ENCODE data around the gene KIF26B.

GRCh38 chr1:245742896-245743295, 588.1 kb downstream of the KIF26B start:
- TF ChIP-seq, protein P1, sequence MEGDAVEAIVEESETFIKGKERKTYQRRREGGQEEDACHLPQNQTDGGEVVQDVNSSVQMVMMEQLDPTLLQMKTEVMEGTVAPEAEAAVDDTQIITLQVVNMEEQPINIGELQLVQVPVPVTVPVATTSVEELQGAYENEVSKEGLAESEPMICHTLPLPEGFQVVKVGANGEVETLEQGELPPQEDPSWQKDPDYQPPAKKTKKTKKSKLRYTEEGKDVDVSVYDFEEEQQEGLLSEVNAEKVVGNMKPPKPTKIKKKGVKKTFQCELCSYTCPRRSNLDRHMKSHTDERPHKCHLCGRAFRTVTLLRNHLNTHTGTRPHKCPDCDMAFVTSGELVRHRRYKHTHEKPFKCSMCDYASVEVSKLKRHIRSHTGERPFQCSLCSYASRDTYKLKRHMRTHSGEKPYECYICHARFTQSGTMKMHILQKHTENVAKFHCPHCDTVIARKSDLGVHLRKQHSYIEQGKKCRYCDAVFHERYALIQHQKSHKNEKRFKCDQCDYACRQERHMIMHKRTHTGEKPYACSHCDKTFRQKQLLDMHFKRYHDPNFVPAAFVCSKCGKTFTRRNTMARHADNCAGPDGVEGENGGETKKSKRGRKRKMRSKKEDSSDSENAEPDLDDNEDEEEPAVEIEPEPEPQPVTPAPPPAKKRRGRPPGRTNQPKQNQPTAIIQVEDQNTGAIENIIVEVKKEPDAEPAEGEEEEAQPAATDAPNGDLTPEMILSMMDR (IDR thresholded peaks at IDR 0.05), result no peak
- TF ChIP-seq POLR2A (IDR thresholded peaks at IDR 0.05) (no peak), EP300 (IDR thresholded peaks at IDR 0.05) (no peak)

Data from tibial nerve (tissue), 4 donors.